ENCODE results near the gene PLA2G7.
"Not testable (repeated sequence)": the region's sequence is repeated elsewhere in the genome, so short reads cannot be mapped to it uniquely, and the experiment has no call there.

The PLA2G7 gene

DNA sequence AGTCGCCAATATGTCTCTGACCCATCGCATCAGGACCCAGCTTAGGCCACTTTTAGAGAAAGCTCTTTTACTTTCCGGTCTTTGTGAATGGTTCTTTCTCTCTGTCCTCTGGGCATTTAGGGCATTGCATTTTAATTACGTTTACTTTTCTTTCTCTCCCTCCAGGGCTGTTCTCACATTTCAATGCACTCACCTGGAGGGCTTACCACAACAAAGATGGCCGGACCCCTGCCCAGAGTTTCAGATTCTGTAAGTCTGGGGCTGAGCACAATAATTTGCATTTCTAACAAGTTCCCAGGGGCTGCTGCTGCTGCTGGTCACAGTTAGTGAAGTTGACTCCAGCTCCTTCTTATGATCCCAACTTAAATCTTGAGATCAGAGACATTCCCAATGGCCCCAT is 14.6 kb upstream of the PLA2G7 start:
- FAIRE-seq = no peak

DNA sequence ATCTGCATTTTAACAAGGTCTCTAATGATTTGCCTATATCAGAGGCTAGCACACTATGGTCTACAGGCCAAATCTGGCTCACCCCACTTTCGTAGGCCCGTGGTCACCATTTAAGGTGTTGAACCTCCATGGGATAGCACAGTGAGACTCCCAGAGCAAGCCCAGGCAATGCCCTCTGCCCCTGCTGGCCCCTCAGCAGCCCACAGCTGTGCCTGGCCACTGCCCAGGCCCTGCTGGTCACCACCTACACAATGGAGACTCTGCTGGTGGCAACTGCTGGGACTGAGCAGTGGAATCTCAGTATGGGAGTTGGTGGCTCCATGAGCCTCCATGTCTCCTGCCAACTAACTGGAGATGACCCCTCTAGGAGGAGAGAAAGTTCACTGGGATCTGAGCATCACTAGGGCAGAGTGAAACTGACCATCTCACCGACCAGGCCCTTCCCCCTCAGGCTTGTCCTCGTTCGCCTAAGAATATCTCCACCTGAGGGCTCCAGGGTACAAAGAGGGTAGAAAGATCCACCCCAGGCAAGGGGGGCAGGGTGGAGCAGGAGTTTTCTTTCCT is 13.8 kb upstream of the PLA2G7 start:
- no peak for DNase-seq (ENCODE audit: insufficient read length, low spot score)
- FAIRE-seq = no peak

More for the DNA sequence above, 14.6 kb upstream of the PLA2G7 start:
- no peak for DNase-seq (ENCODE audit: insufficient read length, low spot score)

GRCh38 chr6:46746696-46747095 is 11.5 kb upstream of the PLA2G7 start, which contains the start of gene ANKRD66:
Gene ANKRD66, plus strand, starts transcription at chr6:46746933. Its CDS starts 5,016 bp downstream, at chr6:46751949.
- DNase-seq (ENCODE audit: insufficient read length, low spot score) (no peak), FAIRE-seq (no peak)

GRCh38 chr6:46745973-46746372 is 10.8 kb upstream of the PLA2G7 start:
- no peak for DNase-seq (ENCODE audit: insufficient read length, low spot score)
- no peak for FAIRE-seq

GRCh38 chr6:46744159-46744725 is 9.1 kb upstream of the PLA2G7 start:
- FAIRE-seq = not testable (repeated sequence)

DNA sequence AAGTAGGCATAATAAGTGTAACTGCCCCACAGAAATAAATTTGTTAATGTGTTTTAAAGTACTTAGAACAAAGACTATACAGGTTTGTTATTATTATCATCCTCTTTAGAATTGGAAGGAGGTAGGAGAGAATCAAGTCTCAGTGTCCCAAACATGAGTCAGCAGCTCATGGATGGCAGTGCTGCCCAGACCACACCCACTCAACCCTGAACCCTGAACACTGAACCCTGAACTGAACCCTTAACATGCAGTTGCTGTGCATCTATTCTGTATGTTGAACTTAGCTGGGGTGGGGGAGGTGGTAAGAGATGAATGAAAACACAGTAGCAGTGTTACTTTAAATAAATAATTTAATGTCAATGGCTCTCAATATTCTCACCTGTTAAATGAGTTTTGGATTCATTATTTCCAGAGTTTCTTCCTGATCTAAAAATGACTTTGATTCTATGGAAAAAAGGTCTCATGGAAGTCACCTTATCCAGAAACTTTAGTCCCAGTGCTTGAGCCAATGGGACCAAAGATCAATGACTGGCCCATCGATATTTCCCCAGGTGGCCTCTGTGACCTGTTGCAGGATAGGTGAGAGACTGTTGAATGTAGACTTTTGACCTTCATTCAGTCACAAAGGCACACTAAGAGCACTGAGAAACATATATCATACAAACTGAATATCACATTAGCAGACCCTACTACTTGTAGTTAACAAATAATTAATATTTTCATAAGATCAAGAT is 8.4 kb upstream of the PLA2G7 start:
- no peak for DNase-seq (ENCODE audit: insufficient read length, low spot score)
- FAIRE-seq = no peak

More at GRCh38 chr6:46744159-46744725, 9.1 kb upstream of the PLA2G7 start:
- not testable (repeated sequence) for DNase-seq (ENCODE audit: insufficient read length, low spot score)

- no peak for FAIRE-seq
These were observed 6.7 kb upstream of the PLA2G7 start for GRCh38 chr6:46741910-46742309.

GRCh38 chr6:46741482-46741881 is 6.3 kb upstream of the PLA2G7 start:
- DNase-seq (ENCODE audit: insufficient read length, low spot score) (no peak), FAIRE-seq (no peak)

More at GRCh38 chr6:46741910-46742309, 6.7 kb upstream of the PLA2G7 start:
- DNase-seq (ENCODE audit: insufficient read length, low spot score) = no peak

DNA sequence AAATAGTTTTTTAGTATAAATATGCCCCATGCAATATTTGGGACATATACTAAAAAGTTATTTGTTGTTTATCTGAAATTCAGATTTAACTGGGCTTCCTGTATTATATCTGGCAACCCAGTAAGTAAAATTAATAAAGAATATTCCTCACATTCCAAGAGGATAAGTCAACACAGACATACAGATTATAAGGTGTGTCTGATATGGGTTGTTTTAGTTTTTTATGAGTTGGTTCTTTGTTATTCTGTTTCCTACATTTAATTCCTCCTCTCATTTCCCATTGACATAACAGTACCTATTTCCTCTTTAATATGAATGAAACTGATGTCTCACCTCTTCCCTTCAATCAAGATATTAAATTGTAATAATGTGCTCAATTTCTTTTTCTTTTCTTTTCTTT is 1.7 kb upstream of the PLA2G7 start:
- FAIRE-seq = no peak
- DNase-seq (ENCODE audit: insufficient read length, low spot score) = no peak

DNA sequence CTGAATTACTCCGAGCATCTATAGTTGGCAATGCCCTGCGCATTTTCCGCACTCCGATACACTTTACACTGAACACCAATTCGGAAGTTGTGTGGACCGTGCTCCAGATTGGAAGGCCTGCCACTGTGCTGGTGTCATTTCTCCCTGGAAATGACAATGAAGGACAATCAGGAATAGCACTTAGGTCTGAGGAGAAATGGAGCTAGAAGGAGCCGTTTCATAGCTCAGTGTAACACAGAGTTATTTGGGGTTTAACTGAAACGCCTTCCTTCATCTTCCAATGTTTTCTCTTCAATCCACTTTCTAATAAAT is 501 bp upstream of the PLA2G7 start:
- DNase-seq (ENCODE audit: insufficient read length, low spot score) (no peak), FAIRE-seq (no peak)

DNA sequence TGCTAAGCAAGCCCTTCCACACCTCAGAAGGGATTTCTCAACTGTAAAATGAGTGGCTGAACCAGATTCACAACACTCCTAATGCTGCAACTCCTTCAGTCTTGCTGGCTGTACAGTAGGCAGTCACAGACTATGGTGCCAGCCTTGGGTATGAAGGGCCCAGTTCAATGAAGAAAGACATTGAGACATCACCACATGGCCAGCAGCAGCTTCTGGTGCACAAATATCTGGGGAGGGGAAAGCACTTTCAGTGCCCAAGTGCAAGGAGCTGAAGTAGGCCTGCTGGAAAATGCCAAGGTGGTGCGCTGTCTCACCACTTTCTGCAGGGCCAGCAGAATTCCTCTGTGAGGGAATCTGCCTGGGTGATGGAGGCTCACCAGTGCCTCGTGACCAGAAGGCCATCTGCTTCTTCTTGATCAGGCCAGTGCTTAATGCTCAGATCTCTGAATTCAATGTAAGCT is 1.8 kb downstream of the PLA2G7 start:
- no peak for FAIRE-seq

DNA sequence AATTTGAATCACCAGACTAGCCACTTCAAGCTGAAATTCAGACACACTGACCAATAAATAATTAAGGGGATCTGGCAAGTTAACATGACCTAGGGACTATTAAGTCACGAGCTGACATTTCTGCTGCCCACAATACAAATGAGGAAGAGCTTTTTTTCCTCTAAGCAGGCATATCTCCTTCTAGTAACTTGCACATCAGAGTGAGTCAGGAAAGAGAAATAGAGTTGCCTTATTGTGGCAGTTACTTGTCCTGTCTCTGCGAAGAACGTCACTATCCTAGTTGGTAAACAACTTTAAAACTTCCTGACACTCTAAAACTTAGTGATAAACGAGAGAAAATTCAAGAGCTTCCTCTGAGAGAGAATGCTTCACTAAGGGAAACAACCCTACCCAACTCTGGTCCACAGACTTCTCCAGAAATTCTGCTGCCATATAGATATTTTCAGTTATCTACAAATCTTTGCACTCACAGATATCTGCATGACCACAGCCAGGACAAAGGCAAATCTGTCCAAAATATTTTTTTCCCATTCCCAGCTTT is 4.2 kb downstream of the PLA2G7 start:
- DNase-seq (ENCODE audit: insufficient read length, low spot score) (no peak), FAIRE-seq (no peak)

More for the DNA sequence above, 1.8 kb downstream of the PLA2G7 start:
- no peak for DNase-seq (ENCODE audit: insufficient read length, low spot score)

DNA sequence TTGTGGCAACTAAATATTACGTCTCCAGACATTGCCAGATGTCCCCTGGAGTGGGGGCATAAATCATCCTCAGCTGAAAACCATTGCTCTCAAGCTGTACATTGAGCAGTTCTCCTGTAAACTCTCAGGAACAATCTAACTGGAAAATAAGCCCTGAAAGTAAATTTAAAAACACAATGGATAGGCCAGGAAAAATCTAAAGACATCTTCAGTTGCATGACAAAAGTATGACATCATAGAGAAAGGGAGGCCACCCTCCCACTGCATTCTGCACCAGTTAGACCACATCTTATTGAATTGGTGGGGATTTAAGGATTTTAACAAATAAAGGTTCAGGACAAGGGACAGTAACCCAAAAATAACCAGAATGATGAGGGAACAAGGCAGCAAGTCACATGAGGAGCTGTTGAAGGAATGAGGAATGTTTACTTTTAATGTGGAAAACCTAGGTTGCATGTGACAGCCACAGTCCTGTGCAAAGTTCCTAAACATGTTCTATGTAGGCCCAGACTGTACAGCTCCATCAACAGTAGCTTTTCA is 5.3 kb downstream of the PLA2G7 start:
- FAIRE-seq (no peak), DNase-seq (ENCODE audit: insufficient read length, low spot score) (no peak)

DNA sequence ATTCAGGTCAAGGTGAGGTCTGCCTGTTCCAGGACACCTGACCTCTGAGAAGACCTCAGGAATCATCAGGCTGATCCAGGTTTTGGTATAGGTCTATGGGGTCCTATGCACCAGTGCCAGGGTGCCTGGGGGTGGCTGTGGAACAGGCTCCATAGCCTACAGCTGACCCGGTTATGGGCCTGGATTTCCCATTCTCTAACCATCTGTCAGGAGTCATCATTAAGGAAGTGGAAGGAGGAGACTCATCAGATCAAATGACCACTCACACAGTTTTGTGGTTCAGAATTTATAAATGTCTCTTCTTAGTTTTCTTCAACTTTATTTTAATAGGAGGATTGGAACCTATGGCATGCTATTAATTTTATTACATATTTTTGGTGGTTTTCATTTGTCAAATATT is 14.8 kb downstream of the PLA2G7 start:
- DNase-seq (ENCODE audit: insufficient read length, low spot score) (no peak), FAIRE-seq (no peak)

DNA sequence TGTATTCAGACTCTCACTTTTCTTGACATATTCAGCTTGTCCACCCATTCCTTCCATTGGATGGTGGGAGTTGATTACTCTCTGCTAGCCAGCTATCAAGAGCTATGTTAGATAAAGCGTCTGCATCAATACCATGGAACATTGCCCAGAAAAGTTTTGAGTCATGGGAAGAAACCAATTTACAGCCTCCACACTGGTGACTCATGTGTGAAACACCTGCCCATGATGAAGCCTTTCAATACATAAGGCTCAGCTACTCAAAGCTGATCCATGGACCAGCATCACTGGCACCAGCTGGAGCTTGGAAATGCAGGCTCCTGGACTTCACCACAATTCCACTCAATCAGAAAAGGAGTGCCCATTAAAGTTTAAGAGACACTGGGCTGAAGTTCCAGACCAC is 16.1 kb downstream of the PLA2G7 start:
- FAIRE-seq = no peak
- DNase-seq (ENCODE audit: insufficient read length, low spot score) = no peak

DNA sequence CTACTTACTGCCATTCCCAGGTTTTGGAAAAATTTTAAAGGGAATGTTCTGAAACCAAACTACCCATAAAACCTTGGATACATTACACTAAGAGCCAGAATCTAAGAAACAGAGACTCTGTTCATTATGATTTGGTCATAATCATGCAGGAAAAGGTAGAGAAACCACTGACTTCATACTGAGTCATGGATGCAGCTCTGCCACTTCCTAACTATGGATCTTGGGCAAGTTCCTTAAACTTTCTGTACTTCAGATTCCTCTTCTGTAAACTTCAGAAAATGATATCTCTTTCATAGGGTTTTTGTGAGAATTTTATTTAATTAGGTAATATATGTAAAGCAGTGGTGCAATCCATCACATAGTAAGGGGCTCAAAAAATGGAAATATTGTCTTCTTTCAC is 20.0 kb downstream of the PLA2G7 start:
- no peak for DNase-seq (ENCODE audit: insufficient read length, low spot score)
- no peak for FAIRE-seq

DNA sequence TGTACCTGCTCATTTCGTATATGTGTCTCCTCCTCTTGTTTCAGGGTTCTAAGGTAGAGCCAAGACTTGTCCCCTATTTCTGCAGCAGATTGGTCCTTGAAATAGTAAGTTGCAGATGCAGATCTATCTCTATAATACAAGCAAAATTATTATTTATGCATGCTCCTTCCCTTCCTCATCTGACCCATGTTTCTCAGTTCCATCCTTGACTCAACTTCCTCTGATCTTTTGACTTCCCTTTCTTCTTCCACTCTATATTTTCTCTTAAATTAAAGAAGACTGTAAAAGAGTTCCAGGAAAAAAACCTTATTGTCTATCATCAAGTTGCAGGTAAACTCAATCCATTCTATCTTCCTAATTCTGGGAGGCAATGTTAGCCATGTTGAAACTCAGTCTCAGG is 23.7 kb downstream of the PLA2G7 start:
- FAIRE-seq = no peak

GRCh38 chr6:46706464-46706863 is 28.7 kb downstream of the PLA2G7 start:
- no peak for FAIRE-seq
- DNase-seq (ENCODE audit: insufficient read length, low spot score) = no peak

More for the DNA sequence above, 23.7 kb downstream of the PLA2G7 start:
- DNase-seq (ENCODE audit: insufficient read length, low spot score) = no peak

- no peak for FAIRE-seq
These were observed 30.6 kb downstream of the PLA2G7 start for GRCh38 chr6:46704562-46704961.

GRCh38 chr6:46699970-46700369 is 35.2 kb downstream of the PLA2G7 start:
- DNase-seq (ENCODE audit: insufficient read length, low spot score) (no peak), FAIRE-seq (no peak)

More at GRCh38 chr6:46704562-46704961, 30.6 kb downstream of the PLA2G7 start:
- no peak for DNase-seq (ENCODE audit: insufficient read length, low spot score)

DNA sequence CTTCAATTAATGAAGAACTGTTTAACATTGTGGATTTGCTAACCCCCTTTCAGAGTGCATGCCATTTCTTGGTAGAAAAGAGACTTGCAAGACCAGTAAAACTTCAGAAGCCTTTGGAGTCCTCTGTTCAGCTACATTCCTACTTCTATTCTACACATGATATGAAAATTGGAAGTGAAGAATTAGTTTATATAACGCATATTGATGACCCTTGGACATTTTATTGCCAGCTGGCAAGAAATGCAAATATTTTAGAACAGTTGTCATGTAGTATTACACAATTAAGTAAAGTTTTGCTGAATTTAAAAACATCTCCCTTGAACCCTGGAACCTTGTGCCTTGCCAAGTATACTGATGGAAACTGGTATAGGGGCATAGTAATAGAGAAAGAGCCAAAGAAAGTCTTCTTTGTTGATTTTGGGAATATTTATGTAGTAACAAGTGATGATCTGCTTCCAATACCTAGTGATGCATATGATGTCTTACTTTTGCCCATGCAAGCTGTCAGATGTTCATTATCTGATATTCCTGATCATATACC is 44.2 kb downstream of the PLA2G7 start:
- DNase-seq (ENCODE audit: insufficient read length, low spot score) (no peak), FAIRE-seq (no peak)
